GM12878 (cell line): ENCODE measurements around the gene AGR3. TPM values are rescaled to one million over a fixed set of nuclear protein-coding genes. Genes with fewer than 3 reads are reported as not detected.

Source experiments
- EGR1 ChIP-seq, 2 experiments: IDR thresholded peaks; 1 replicate in 1 of 2; 2 replicates in 1 of 2; pipeline ENCODE4 v1.6.1; 2011 to 2012; ENCODE audit warnings: low read depth in 2 of 2, low read length in 2 of 2, borderline replicate concordance in 1 of 2, mild to moderate bottlenecking in 1 of 2, moderate library complexity in 1 of 2
- EP300 ChIP-seq, 2 experiments: fragments of 150-350 bp in 1 of 2; IDR thresholded peaks; 2 replicates each; pipeline ENCODE4 v1.6.1; 2011 to 2012; ENCODE audit warnings: low read depth in 2 of 2, low read length in 2 of 2, borderline replicate concordance in 1 of 2, improper control_type of control experiment in 1 of 2, inconsistent platforms in 1 of 2; ENCODE audit not compliant: control insufficient read depth in 1 of 2
- SMARCA5 ChIP-seq: fragments of 450-650 bp; IDR thresholded peaks from 2 replicates; pipeline ENCODE4 v1.6.1; 2017; ENCODE audit warnings: mild to moderate bottlenecking
- SMC3 ChIP-seq: IDR thresholded peaks from 2 replicates; pipeline ENCODE4 v1.6.1; 2011; ENCODE audit warnings: low read length, improper control_type of control experiment, borderline replicate concordance
- ZBED1 ChIP-seq: IDR thresholded peaks from 2 replicates; pipeline ENCODE4 v1.6.1; 2016; ENCODE audit warnings: borderline replicate concordance
- polyA plus RNA-seq, 11 experiments: library from polyadenylated mRNA; depleted of rRNA in 4 of 11; unstranded in 6 of 11; stranded (reverse) in 5 of 11; fragments of >200 nt; fragmentation: Nextera tagmentation in 4 of 11; fragmentation: Illumina TruSeq in 1 of 11; extraction: Ambion mirVana in 4 of 11; extraction: Trizol in 1 of 11; gene quantifications; 1 replicate in 1 of 11; 2 replicates in 10 of 11; pipeline versions ENCODE4 v1.2.1 to v1.2.3, GENCODE V29; 2011 to 2016; ENCODE audit warnings: inconsistent platforms in 2 of 11, missing spikeins in 2 of 11, low read depth in 1 of 11
- total RNA-seq, 4 experiments: library from RNA; depleted of rRNA in 3 of 4; stranded (reverse); fragments of >200 nt in 3 of 4; fragmentation: Illumina TruSeq in 1 of 4; extraction: Trizol in 1 of 4; gene quantifications; 2 replicates each; pipeline versions ENCODE4 v1.2.1 to v1.2.3, GENCODE V29; 2013 to 2021
- TF ChIP-seq, protein P1 (sequence below): fragments of 450-650 bp; IDR thresholded peaks from 2 replicates; pipeline ENCODE4 v1.6.1; 2018; ENCODE audit warnings: borderline replicate concordance, mild to moderate bottlenecking; ENCODE audit not compliant: partially characterized antibody
- TF ChIP-seq, protein P2 (sequence below): fragments of 450-650 bp; IDR thresholded peaks from 2 replicates; pipeline ENCODE4 v1.6.1; 2016; ENCODE audit warnings: mild to moderate bottlenecking
- TF ChIP-seq, protein P3 (sequence below): fragments of 450-650 bp; IDR thresholded peaks from 2 replicates; pipeline ENCODE4 v1.6.1; 2017; ENCODE audit warnings: mild to moderate bottlenecking, moderate library complexity

The AGR3 gene
- total and polyA plus RNA-seq, 10 of the 15 experiments (the other 5 are each of a cell fraction or from before 2014, with no cell fraction given) = not detected

DNA sequence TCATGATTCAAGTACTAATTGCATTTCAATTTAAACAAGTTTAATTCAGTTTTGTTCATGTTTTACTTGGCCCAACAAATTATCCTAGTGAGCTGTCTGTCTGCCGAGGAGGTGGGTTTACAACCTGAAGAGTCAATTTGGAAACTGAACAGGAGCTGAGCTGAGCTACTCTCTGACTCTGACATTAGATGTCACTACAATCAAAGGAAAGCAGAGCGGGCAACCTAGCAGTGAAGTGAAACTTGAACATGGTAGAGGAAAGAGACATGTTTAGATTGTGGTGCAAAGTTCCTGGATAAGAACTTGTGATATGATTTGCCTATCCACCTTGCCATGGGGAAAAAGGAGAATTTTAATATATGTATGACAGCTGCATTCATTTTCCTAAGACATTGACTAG is 9.6 kb upstream of the AGR3 start (continued):
- TF ChIP-seq, protein P1, sequence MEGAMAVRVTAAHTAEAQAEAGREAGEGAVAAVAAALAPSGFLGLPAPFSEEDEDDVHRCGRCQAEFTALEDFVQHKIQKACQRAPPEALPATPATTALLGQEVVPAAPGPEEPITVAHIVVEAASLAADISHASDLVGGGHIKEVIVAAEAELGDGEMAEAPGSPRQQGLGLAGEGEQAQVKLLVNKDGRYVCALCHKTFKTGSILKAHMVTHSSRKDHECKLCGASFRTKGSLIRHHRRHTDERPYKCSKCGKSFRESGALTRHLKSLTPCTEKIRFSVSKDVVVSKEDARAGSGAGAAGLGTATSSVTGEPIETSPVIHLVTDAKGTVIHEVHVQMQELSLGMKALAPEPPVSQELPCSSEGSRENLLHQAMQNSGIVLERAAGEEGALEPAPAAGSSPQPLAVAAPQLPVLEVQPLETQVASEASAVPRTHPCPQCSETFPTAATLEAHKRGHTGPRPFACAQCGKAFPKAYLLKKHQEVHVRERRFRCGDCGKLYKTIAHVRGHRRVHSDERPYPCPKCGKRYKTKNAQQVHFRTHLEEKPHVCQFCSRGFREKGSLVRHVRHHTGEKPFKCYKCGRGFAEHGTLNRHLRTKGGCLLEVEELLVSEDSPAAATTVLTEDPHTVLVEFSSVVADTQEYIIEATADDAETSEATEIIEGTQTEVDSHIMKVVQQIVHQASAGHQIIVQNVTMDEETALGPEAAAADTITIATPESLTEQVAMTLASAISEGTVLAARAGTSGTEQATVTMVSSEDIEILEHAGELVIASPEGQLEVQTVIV = no peak
- TF ChIP-seq, protein P2, sequence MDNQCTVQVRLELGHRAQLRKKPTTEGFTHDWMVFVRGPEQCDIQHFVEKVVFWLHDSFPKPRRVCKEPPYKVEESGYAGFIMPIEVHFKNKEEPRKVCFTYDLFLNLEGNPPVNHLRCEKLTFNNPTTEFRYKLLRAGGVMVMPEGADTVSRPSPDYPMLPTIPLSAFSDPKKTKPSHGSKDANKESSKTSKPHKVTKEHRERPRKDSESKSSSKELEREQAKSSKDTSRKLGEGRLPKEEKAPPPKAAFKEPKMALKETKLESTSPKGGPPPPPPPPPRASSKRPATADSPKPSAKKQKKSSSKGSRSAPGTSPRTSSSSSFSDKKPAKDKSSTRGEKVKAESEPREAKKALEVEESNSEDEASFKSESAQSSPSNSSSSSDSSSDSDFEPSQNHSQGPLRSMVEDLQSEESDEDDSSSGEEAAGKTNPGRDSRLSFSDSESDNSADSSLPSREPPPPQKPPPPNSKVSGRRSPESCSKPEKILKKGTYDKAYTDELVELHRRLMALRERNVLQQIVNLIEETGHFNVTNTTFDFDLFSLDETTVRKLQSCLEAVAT = no peak
- peak; percentile 15; the same call in 1 of the 2 replicates for TF ChIP-seq SMC3
- no peak for TF ChIP-seq ZBED1
- TF ChIP-seq, protein P3, sequence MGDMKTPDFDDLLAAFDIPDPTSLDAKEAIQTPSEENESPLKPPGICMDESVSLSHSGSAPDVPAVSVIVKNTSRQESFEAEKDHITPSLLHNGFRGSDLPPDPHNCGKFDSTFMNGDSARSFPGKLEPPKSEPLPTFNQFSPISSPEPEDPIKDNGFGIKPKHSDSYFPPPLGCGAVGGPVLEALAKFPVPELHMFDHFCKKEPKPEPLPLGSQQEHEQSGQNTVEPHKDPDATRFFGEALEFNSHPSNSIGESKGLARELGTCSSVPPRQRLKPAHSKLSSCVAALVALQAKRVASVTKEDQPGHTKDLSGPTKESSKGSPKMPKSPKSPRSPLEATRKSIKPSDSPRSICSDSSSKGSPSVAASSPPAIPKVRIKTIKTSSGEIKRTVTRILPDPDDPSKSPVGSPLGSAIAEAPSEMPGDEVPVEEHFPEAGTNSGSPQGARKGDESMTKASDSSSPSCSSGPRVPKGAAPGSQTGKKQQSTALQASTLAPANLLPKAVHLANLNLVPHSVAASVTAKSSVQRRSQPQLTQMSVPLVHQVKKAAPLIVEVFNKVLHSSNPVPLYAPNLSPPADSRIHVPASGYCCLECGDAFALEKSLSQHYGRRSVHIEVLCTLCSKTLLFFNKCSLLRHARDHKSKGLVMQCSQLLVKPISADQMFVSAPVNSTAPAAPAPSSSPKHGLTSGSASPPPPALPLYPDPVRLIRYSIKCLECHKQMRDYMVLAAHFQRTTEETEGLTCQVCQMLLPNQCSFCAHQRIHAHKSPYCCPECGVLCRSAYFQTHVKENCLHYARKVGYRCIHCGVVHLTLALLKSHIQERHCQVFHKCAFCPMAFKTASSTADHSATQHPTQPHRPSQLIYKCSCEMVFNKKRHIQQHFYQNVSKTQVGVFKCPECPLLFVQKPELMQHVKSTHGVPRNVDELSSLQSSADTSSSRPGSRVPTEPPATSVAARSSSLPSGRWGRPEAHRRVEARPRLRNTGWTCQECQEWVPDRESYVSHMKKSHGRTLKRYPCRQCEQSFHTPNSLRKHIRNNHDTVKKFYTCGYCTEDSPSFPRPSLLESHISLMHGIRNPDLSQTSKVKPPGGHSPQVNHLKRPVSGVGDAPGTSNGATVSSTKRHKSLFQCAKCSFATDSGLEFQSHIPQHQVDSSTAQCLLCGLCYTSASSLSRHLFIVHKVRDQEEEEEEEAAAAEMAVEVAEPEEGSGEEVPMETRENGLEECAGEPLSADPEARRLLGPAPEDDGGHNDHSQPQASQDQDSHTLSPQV = no peak
- TF ChIP-seq EP300 (IDR thresholded peaks at IDR 0.05; ENCODE audit: borderline replicate concordance in 1 of 2, control insufficient read depth in 1 of 2, low read depth in 2 of 2, low read length in 2 of 2) = no peak
- TF ChIP-seq SMARCA5 = no peak
- TF ChIP-seq EGR1 (IDR thresholded peaks at IDR 0.05; ENCODE audit: borderline replicate concordance in 1 of 2, low read depth in 2 of 2, low read length in 2 of 2) = no peak
